ENCODE measurements around the gene MPND.

Gene MPND

DNA sequence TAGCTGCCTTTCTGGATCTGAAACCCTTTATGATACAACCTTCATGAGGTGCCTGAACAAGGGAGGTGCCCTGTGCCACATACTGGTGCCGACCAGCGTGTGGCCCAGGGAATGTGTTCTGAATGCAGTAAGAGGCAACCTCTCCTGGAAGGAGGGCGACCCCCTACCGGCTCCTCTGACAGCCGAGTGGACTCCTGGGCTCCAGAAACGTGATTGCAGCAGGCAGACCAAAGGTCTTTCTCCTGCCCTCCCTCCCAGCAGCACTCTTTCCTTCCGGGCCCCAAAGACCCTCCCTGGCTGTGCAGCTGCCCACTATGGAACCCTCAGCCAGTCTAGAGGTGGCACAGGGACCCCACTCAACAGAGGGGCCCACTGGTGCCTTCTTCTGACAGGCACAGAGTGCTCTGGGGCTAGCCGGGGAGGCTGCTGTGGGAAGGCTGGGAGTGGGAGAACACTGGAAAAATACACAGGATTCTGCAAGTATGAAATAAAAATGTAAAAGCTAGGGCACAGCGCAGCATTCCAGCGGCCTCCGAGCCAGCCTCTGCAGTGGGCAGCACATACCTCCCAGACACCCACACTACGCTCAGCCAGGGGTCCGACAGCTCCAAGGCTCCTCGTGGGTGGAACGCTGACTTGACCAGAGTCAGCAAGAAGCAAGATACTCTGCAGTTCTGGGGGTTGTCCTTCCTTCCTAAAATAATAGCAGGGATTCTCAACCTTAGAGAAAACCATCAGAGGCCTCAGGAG, 42.1 kb downstream of the MPND start:
- DNase-seq, result no peak

DNA sequence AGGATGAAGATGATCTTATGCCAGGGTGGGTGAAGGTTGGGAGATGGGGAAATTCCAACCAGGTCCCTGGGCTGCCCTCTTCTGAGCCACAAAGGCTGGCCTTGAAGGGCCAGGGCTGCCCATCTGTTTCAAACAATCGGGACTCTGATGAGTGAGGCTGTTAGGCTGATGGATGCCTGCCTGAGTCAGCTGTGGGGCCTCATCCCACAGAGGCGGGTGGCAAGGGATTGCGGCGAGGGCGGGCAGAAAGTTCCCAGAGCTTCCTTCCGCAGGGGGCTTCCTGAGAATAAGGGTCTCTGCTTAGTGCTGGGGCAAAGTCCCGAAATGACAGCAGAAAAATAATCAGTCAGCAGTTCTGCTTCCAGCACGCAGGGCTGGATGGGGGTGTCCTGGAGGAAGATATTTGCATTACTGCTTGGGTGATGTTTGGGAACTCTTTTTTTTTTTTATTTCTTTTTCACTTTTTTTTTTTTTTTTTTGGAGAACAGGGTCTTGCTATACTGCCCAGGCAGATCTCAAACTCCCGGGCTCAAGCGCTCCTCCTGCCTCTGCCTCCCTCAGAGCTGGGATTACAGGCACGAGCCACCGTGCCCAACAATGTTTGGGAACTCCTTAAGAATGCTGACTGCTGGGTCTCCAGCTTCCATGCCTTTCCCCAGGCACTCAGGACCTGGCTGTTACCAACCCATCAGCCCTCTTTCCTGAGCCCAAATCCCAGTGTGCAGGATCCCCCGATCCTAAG, 42.9 kb downstream of the MPND start:
- DNase-seq, result no peak

DNA sequence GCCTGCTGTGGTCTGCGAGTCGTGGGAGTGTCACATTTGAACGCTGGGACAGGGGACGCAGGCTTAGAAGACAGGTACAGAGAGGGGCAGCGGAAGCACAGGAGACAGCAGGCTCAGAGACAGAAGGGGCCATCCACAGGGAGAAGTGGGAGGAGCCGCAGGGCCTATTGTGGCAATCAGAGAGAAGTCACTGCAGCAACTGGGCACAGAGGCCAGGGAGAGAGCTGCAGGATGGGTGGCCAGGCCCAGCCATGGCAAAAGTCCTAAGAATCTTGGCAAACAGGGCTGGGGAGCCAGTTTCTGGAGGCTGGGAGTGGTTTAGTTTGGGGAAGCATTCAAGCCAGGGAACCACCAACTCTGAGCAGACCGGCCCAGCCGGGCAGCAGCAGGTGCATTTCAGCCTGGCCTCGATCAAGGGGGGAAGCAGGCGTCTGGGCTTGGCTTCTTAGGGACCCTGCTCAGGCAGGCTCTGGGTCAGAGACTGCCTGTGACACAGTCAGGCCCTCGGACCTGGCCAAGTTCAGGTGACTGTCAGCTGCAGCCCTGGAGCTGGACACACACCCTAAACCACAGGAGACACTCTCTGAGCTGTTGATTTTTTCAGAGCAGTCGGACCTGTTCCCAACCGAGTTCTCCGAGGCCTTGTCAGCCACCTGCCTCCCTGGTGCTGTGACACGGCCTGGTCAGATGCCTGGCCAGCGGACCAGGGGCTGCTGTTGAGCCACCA, 45.1 kb downstream of the MPND start:
- no peak for DNase-seq

GRCh38 chr19:4389064-4389375, 45.7 kb downstream of the MPND start:
- no peak for DNase-seq

GRCh38 chr19:4389511-4390016, 46.2 kb downstream of the MPND start:
- DNase-seq, result no peak

GRCh38 chr19:4390017-4390566, 46.7 kb downstream of the MPND start:
- DNase-seq, result no peak

DNA sequence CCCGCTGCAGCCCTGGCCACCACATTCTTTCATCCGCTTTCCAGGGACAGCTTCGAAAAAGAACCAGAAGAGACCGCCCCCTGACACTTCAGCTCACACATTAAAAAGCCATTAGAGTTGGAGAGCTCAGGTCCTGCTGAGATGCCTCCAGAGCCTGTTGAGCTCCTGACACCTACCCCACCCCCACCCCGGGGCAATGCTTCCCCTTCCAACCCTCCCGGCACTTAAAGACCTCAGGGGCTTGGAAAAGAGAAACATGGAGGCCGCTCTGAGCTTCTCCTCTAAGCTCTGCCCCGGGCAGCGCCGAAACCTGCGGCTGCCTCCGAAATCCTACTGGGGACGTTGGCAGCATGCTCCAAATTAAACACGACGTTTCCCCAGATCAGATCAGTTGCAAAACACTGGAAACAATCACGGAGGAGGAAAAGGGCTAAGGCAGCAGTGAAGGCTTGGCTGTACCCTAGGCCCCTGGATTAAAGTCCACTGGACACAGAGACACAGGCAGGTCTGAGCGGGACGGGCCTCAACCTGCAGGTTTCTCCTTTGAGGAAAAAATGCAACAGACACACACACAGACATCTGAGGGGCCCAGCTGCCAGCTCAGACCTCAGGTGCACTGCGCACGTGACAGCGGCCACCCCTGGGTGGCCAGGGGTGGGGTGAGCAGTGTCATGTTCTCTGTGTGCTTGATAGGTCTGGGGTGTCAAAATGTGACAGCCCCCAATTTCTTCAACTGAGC, 47.4 kb downstream of the MPND start:
- no peak for DNase-seq

- DNase-seq, result no peak
Observed at GRCh38 chr19:4391306-4391693, 47.9 kb downstream of the MPND start.

GRCh38 chr19:4391701-4392483, 48.5 kb downstream of the MPND start:
- DNase-seq, result no peak

- no peak for DNase-seq
Observed at GRCh38 chr19:4393947-4394590, 50.7 kb downstream of the MPND start.

DNA sequence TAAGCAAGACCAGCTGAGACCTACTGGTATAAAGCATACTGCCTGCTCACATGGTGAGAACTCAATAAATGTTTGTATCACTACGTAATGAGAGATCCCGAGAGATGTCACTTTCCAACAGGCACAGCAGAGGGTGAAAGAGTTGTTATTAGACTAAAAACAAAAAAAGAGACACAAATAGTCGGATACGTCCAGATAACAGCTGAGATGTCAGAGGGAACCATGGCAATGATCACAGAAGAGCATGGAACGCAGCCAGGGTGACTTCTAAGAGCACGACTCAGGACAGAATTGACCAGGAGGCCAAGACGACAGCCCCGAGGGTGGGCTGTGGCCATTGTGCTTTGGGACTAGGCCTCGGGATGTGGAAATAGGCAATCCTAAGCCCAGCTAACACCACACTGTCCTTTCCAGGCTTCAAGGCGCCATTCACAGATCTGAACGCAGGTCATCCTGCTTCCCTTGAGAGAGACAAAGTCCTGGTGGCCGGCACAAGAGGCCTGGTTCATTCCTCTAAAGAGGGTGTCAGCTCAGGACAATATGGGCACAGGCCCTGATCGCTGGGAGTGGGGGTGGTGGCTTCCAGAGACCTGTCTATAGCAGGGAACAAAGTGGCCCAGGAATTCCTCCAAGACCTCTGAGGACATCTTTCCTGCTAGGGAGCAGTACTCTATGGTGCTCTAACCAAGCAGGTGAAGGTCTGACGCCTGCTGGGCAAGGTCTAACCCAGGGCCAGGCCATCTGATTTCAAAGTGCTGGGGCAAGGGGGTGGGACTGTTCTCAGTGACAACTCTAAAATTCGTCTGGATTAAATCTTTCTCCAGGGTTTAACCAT, 53.8 kb downstream of the MPND start:
- no peak for DNase-seq

DNA sequence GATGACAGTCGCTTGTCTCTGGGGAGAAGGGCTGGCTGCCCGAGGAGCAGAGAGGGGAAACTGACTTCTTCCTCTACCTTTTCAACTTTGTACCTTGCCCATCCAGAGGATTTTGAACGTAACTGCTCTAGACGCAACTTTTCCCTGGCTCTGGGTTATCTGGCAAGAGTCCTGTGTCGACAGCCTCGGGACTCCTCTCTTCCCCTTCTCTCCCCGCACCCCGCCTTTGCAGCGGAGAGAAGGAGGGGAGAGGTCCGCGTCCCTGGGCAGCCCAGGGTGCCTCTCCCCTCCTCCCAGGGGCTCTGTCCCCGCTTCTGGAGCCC, 56.4 kb downstream of the MPND start:
- peak in 1 of 2 donors; percentile 20 for DNase-seq

- DNase-seq, result peak; percentile 94
Observed at GRCh38 chr19:4400135-4400936, 57.0 kb downstream of the MPND start, which contains the start of gene SH3GL1. SH3GL1 (minus strand) TSS chr19:4400547; CDS start chr19:4400368, 179 bp downstream.

DNA sequence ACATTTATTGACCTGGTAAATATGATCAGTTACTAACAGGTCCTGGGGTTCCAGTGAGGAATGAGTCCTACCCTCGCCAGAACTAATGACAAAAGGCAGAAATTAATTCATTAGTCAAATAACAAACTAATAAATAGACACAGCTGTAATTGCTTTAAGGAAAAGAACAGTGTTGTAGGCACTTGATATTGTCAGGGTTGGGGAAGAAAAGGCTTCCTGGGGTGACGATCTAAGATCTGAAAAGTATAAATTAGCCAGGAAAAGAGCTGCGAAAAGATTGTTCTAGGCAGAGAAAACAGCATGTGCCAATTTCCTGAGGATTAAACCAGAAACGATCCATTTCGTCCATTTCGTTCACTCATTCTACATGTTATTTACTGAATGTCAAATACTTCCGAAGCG, 58.4 kb downstream of the MPND start:
- no peak for DNase-seq

DNA sequence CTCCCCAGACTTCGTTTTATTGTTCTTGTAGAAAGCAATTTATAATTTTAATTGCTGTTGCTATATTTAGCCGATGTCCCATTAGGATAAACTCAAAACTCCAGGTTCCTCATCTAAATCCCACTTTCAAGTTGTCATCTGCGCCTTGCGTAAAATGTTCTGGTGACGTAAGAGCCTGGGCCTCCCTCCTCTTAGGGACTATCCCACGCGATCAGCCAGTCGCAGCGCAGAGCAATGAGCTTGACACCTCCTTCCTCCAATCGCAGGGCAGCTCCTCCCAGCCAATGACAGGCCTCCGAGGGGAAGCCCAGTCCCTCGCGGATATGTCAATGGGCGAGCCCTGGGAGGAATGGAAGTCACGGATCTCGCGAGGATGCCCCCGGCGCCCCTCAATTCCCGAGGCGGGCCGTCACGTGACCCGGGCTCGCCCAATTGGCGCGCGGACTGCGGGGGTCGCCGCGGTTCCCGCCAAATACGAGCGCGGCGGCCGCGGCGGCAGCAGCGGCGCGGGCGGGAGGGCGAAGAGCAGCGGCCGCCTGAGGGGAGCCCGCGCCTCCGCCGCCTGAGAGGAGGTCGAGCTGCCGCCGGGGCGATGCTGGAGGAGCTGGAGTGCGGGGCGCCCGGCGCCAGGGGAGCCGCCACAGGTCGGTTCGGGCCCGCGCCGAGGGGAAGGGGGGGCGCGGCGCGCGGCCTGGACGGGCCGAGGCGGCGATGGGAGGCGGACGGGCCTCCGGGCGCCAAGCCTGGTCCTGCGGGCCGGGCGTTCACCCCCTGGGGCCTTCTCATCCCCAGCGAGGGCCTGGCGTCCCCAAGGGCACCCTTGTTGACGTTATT, 59.0 kb downstream of the MPND start, which contains the start of gene CHAF1A:
Gene CHAF1A, plus strand, starts transcription at position 470 of the 834 bp plus-strand sequence. Its CDS starts 123 bp downstream, at position 593.
- peak; percentile 99 for DNase-seq

- no peak for DNase-seq
Observed at GRCh38 chr19:4403005-4403761, 59.8 kb downstream of the MPND start.

- DNase-seq, result no peak
Observed at GRCh38 chr19:4405977-4406376, 62.6 kb downstream of the MPND start.

GRCh38 chr19:4406626-4407025, 63.3 kb downstream of the MPND start:
- DNase-seq, result no peak
